CD4-positive, alpha-beta T cell treated with Interleukin-4 for 1 hour (primary cell): ENCODE data around the gene TASOR.
"Not testable (repeated sequence)": the region's sequence is repeated elsewhere in the genome, so short reads cannot be mapped to it uniquely, and the experiment has no call there.

Experiments used
- DNase-seq, 2 donors: peaks; one replicate each; pipeline ENCODE4 v3.0.0-alpha.2; 2020 to 2022

The TASOR gene

DNA sequence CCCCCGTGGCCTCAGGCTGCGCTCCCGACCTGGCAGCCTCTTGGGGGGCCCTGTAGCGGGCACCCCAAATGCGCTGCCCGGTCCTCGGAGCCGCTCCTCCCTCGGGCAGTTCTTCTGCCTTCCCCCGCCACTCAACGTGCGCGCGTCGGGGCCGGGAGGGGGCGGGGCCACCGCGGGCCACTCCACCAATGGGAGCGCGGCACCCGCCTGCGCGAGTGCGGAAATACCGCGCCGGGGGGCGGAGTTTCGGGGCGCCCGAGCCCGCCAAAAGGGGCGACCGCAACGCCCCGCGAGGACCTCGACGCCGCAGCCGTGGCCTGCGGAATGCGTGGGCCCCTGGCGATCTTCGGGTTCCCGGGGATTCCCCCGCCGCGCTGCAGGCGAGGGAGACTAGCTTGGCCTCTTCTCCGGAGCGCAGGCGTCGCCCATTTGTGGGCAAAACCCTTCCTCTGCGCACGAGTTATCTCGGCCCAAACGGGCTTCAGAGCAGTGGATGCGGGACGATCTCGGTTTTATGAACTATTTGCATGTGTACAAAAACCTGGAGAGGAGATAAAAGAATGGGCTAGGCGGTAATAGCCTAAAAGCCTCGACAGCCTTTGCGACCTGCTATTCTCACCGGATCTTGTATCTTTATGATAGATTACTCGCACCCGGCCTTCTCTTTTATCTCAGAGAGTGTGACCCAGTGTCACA, at the start of gene TASOR:
TSS of gene TASOR (minus strand) at position 144 of the 696 bp plus-strand sequence. CDS start 259 bp downstream, outside the sequence.
- DNase-seq: peak; percentile 89 to 90

- no peak for DNase-seq
Observed at GRCh38 chr3:56732109-56732508, 49.0 kb upstream of the TASOR start.

- DNase-seq: peak; percentile 59 to 69
Observed at GRCh38 chr3:56725175-56725574, 42.1 kb upstream of the TASOR start.

GRCh38 chr3:56724676-56725075, 41.6 kb upstream of the TASOR start:
- DNase-seq: no peak

GRCh38 chr3:56720849-56721248, 37.8 kb upstream of the TASOR start:
- no peak for DNase-seq

- DNase-seq: not testable (repeated sequence)
Observed at GRCh38 chr3:56718809-56719208, 35.7 kb upstream of the TASOR start.

GRCh38 chr3:56711344-56711743, 28.3 kb upstream of the TASOR start:
- DNase-seq: no peak

- peak; percentile 27 to 45 for DNase-seq
Observed at GRCh38 chr3:56707412-56707811, 24.3 kb upstream of the TASOR start.

- no peak for DNase-seq
Observed at GRCh38 chr3:56706629-56707028, 23.6 kb upstream of the TASOR start.

GRCh38 chr3:56704706-56705105, 21.6 kb upstream of the TASOR start:
- DNase-seq: peak in 1 of 2 donors; percentile 33

DNA sequence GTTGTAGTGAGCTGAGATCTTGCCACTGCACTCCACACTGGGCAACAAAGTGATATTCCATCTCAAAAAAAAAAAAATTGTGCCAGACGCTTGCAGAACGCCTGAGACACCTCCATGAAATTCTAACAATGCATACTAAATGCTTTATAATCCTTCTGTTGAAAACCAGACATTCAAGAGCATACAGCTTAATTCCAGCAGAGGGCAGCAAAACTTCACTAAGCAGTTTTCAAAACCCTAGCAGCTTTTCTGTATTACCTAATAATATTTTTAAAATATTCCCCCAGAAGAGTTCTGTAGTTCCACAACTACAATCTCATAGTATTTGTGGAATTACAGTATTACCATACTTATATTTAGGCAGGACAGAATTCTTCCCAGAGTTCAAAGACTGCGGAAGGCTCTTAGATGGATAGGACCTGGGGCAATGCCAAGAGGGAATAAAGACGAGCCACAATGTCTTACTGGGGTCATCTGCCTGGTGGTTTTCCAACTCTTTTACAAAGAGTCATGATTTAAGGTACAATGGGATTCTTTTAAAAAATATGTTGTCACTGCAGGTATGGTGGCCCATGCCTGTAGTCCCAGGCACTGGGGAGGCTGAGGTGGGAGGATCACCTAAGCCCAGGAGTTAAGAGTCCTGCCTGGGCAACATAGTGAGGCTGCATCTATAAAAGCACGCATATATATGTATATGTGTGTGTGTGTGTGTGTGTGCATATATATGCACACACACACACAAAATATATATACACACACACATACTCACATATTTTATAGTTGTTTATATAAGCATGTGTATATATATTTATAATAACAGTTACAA, 19.6 kb upstream of the TASOR start:
- DNase-seq: peak; percentile 60 to 82

DNA sequence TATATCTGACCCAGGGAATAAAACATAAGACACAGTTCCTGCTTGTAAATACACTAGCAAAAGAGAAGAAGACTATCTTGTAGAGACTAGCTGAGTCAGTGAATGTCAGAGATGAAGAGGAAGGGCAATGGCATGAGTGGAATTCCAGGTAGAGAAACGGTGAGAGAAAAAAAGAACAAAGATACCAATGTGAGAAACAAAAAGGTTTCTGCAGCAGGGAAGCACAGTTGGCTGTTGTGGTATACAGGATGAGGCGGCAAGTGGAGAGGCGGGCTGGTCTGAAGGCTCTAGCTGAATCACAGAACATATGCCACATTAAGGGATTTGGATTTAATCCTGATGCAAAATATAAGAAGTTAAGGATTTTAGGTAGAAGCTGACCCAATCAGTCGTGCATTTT, 17.1 kb upstream of the TASOR start:
- no peak for DNase-seq

- DNase-seq: peak in 1 of 2 donors; percentile 60
Observed at GRCh38 chr3:56694867-56695683, 12.0 kb upstream of the TASOR start.

DNA sequence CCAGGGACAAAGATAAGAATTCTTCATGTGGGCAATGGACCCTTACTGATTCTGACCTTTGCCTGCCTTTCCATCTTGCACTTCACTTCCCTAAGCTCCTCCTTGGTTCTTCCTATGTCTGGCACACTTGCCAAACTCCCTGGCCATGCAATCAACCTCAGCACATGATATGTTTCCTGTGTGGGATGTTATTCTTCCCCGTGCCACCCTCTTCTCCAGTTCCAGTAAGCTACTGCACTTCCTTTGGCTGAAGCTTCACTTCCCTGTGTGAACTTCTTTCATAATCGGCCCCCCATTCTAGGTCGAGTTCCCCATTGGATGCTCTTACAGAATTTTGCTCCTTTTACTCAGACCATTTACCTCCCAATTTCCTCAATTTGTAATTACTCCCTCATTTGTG, 10.7 kb upstream of the TASOR start:
- peak; percentile 18 to 41 for DNase-seq

- peak; percentile 42 to 70 for DNase-seq
Observed at GRCh38 chr3:56692520-56693433, 9.7 kb upstream of the TASOR start.

- DNase-seq: not testable (repeated sequence)
Observed at GRCh38 chr3:56692001-56692365, 8.9 kb upstream of the TASOR start.

DNA sequence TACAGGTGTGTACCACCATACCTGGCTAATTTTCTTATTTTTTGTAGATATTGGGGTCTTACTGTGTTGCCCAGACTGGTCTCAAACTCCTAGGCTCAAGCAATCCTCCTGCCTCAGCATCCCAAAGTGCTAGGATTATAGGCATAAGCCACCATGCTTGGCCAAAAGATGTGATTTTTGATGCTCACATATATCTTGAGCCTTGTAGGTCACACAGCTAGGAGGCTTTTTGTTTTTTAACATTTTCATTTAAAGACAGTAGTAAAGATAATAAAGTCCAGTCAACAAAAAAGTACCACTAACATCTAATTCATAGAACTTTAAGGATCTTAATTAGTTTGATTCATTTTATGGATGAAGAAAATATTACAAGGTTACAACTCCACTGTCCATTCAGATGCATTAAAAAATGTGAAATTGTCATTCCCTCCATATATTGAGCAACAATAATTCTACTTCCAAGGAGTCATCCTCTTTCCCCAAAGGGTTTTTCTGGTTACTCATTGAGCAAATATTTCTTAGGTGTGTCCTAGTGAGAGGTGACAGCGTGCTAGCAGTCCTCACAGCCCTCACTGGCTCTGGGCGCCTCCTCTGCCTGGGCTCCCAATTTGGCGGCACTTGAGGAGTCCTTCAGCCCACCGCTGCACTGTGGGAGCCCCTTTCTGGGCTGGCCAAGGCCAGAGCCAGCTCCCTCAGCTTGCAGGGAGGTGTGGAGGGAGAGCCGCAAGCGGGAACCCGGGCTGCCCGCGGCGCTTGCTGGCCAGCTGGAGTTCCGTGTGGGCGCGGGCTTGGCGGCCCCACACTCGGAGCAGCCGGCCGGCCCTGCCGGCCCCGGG, 8.3 kb upstream of the TASOR start:
- no peak for DNase-seq

GRCh38 chr3:56689303-56689702, 6.2 kb upstream of the TASOR start:
- no peak for DNase-seq

GRCh38 chr3:56688191-56688590, 5.1 kb upstream of the TASOR start:
- DNase-seq: no peak

DNA sequence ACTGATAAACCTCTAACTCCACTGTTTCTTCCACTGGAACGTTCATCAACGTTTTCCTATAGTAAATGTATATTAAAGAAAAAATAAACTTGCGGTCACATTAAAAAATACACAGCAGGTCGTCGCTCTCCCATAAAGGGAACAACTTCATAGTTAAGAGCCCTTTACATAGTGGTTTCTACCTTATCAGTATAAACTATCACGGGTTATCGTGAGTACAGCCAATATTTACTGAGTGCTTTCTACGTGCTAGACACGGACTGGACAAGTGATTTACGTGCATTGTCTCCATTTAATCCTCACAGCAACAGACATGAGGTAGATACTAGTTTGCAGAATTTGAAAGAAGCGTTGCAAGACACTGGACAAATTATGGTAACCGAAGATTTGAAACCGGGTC, 964 bp upstream of the TASOR start:
- DNase-seq: no peak

DNA sequence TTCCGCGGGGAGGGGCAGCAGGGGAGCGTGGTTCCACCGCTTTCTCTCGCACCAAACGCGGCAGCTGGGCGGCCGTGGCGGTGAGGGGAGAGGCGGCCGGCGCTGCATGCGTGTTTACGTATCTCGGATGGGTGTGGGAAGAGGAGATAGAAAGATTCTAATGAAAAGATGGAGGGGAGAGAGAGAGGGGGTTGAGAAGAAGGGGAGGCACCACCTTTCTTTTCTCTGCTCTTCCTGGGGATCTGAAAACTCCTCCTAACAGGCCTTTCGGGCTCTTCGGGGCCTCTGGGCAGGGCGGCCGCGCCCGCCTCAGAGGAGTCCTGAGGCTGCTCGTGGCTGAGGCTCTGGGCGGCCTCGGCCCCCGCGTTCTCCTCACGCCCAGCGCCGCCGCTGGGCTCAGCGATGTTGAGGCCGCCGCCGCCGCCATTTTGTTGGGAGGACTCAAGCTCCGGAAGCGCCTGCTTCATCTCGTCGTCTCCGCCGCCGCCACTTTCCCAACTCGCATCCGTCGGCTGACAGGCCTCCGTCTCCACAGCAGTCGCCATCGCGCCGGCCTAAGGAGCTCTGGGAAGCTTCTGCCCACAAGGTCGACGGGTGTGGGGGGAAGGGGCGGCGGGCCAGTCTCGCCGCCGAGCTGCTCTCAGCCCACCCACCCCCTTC, 473 bp downstream of the TASOR start:
- DNase-seq: peak; percentile 76 to 78
